HCT116 (cell line): ENCODE measurements around the gene CLEC4F. TPM values are rescaled to one million over a fixed set of nuclear protein-coding genes. Genes with fewer than 3 reads are reported as not detected.

Experiments
- ATAC-seq: fragments of 200-7000 bp; cut with Tn5 transposase; 2 replicates; pipeline ENCODE4 v1.9.1; 2020; ENCODE audit warnings: mild to moderate bottlenecking, moderate library complexity
- BruUV-seq: library from RNA; stranded (reverse); fragments of 400-500 nt; replicated peaks from 2 replicates; lab custom pipeline; 2021; lab: Mats Ljungman, UMichigan
- CTCF ChIA-PET: fragments of 300-600 bp; sonication (Branson Sonifier 250); formaldehyde crosslinking; loops from one replicate; lab custom pipeline; 2021; ENCODE audit warnings: antibody characterized with exemption; lab: Charles Lee
- POLR2A ChIA-PET: fragments of 300-600, 350-600 bp; sonication (Branson Sonifier 250); formaldehyde crosslinking; loops from one replicate; lab custom pipeline; 2021; ENCODE audit warnings: antibody characterized with exemption; lab: Charles Lee
- RAD21 ChIA-PET, 2 experiments: fragments of 300-600 bp; sonication (Branson Sonifier 250); formaldehyde crosslinking; loops; one replicate each; lab custom pipeline; 2023; ENCODE audit warnings: low total read pairs in 2 of 2; ENCODE audit not compliant: uncharacterized antibody in 2 of 2, unreplicated experiment in 2 of 2, low non-redundant PET in 1 of 2; lab: Charles Lee
- DNase-seq: peaks from one replicate; pipeline ENCODE4 v3.0.0-alpha.2; 2010; ENCODE audit warnings: low read depth, low spot score
- H2AFZ ChIP-seq: fragments of 200-600 bp; shearing (Covaris generic), sonication (generic); 2 replicates; pipeline ENCODE4 v1.6.1; 2017; ENCODE audit warnings: low read depth, mixed run types, mixed read lengths, antibody characterized with exemption, low read length; ENCODE audit not compliant: poor library complexity, severe bottlenecking
- H3K27ac ChIP-seq: 2 replicates; pipeline ENCODE4 v1.5.1; 2012; ENCODE audit warnings: low read depth, low read length
- H3K27me3 ChIP-seq: fragments of 200-600 bp; sonication (generic); 2 replicates; pipeline ENCODE4 v1.6.1; 2016; ENCODE audit warnings: mixed run types, low read length, mixed read lengths; ENCODE audit not compliant: insufficient read depth
- H3K36me3 ChIP-seq, 2 experiments: fragments of 200-500 bp in 1 of 2; fragments of 200-600 bp in 1 of 2; sonication (Bioruptor generic) in 1 of 2; sonication (generic) in 1 of 2; 2 replicates each; pipeline versions ENCODE4 v1.5.1 to v1.6.1; 2014 to 2016; ENCODE audit warnings: low read length in 2 of 2, inconsistent platforms in 1 of 2, mixed read lengths in 1 of 2, mixed run types in 1 of 2; ENCODE audit not compliant: insufficient read depth in 2 of 2, control insufficient read depth in 1 of 2
- H3K4me1 ChIP-seq, 2 experiments: fragments of 200-600 bp in 1 of 2; sonication (generic) in 1 of 2; 2 replicates each; pipeline versions ENCODE4 v1.5.1 to v1.6.1; 2012 to 2017; ENCODE audit warnings: low read length in 2 of 2, inconsistent platforms in 1 of 2, mild to moderate bottlenecking in 1 of 2, mixed read lengths in 1 of 2, mixed run types in 1 of 2, moderate library complexity in 1 of 2; ENCODE audit not compliant: insufficient read depth in 2 of 2, control insufficient read depth in 1 of 2
- H3K4me2 ChIP-seq: fragments of 200-600 bp; sonication (generic); 2 replicates; pipeline ENCODE4 v1.6.1; 2017; ENCODE audit warnings: mixed run types, low read length, mixed read lengths
- H3K4me3 ChIP-seq, 2 experiments: fragments of 200-600 bp in 1 of 2; sonication (generic) in 1 of 2; replicated peaks in 1 of 2; 2 replicates each; pipeline ENCODE4 v1.5.1; 2011 to 2016; ENCODE audit warnings: low read length in 2 of 2, control low read depth in 1 of 2, low read depth in 1 of 2, mild to moderate bottlenecking in 1 of 2, mixed read lengths in 1 of 2, mixed run types in 1 of 2
- H3K79me2 ChIP-seq: fragments of 200-600 bp; sonication (generic); 2 replicates; pipeline ENCODE4 v1.6.1; 2017; ENCODE audit warnings: mild to moderate bottlenecking, mixed run types, low read length, moderate library complexity, mixed read lengths; ENCODE audit not compliant: insufficient read depth
- H3K9ac ChIP-seq: fragments of 200-600 bp; sonication (generic); 2 replicates; pipeline ENCODE4 v1.6.1; 2016; ENCODE audit warnings: low read length, mixed read lengths
- H3K9me2 ChIP-seq: fragments of 200-600 bp; sonication (generic), shearing (Covaris generic); 2 replicates; pipeline ENCODE4 v1.6.1; 2017; ENCODE audit warnings: mixed run types, mild to moderate bottlenecking, moderate library complexity; ENCODE audit not compliant: insufficient read depth
- H3K9me3 ChIP-seq, 2 experiments: fragments of 200-500 bp in 1 of 2; fragments of 200-600 bp in 1 of 2; sonication (Bioruptor generic) in 1 of 2; sonication (generic) in 1 of 2; 2 replicates each; pipeline ENCODE4 v1.6.1; 2014 to 2017; ENCODE audit warnings: low read length in 2 of 2, mixed read lengths in 2 of 2, inconsistent platforms in 1 of 2, low read depth in 1 of 2, mild to moderate bottlenecking in 1 of 2, mixed run types in 1 of 2, moderate library complexity in 1 of 2; ENCODE audit not compliant: control insufficient read depth in 1 of 2, insufficient read depth in 1 of 2
- H4K20me1 ChIP-seq: fragments of 200-600 bp; sonication (generic), shearing (Covaris generic); 2 replicates; pipeline ENCODE4 v1.6.1; 2017; ENCODE audit warnings: mixed run types, mild to moderate bottlenecking, moderate library complexity; ENCODE audit not compliant: insufficient read depth
- ATF3 ChIP-seq: IDR thresholded peaks from 2 replicates; pipeline ENCODE4 v1.6.1; 2012
- EGR1 ChIP-seq: IDR thresholded peaks from 2 replicates; pipeline ENCODE4 v1.6.1; 2012; ENCODE audit warnings: low read depth
- EZH2 ChIP-seq: fragments of 200-600 bp; sonication (generic); IDR thresholded peaks from 2 replicates; pipeline ENCODE4 v1.6.1; 2017; ENCODE audit warnings: antibody characterized with exemption, mixed run types
- FOSL1 ChIP-seq: IDR thresholded peaks from 2 replicates; pipeline ENCODE4 v1.6.1; 2012; ENCODE audit warnings: low read depth
- MAX ChIP-seq: IDR thresholded peaks from 2 replicates; pipeline ENCODE4 v1.6.1; 2012
- POLR2A ChIP-seq: IDR thresholded peaks from 2 replicates; pipeline ENCODE4 v1.7.0; 2011; ENCODE audit warnings: borderline replicate concordance; ENCODE audit not compliant: insufficient read depth, insufficient read length; ENCODE audit errors: extremely low read depth
- POLR2AphosphoS5 ChIP-seq: IDR thresholded peaks from 2 replicates; pipeline ENCODE4 v1.6.1; 2011; ENCODE audit warnings: mild to moderate bottlenecking, low read depth, low read length, moderate library complexity
- RAD21 ChIP-seq: IDR thresholded peaks from 2 replicates; pipeline ENCODE4 v1.6.1; 2012; ENCODE audit warnings: low read depth, mild to moderate bottlenecking
- REST ChIP-seq: IDR thresholded peaks from 2 replicates; pipeline ENCODE4 v1.6.1; 2012; ENCODE audit warnings: low read depth
- SRF ChIP-seq: IDR thresholded peaks from 2 replicates; pipeline ENCODE4 v1.6.1; 2012; ENCODE audit warnings: low read depth
- TCF7L2 ChIP-seq: IDR thresholded peaks from 2 replicates; pipeline ENCODE4 v1.7.0; 2011; ENCODE audit warnings: borderline replicate concordance, inconsistent platforms; ENCODE audit not compliant: insufficient read depth, insufficient read length; ENCODE audit errors: extremely low read depth
- YY1 ChIP-seq: IDR thresholded peaks from 2 replicates; pipeline ENCODE4 v1.6.1; 2011; ENCODE audit warnings: low read length, low read depth, moderate library complexity, mild to moderate bottlenecking; ENCODE audit not compliant: insufficient replicate concordance; ENCODE audit errors: extremely low read depth
- ZBTB33 ChIP-seq: IDR thresholded peaks from 2 replicates; pipeline ENCODE4 v1.6.1; 2011; ENCODE audit warnings: mild to moderate bottlenecking, low read length, moderate library complexity; ENCODE audit not compliant: insufficient replicate concordance; ENCODE audit errors: extremely low read depth
- ZNF274 ChIP-seq: fragments of 200-500 bp; sonication (Bioruptor generic); IDR thresholded peaks from 2 replicates; pipeline ENCODE4 v1.6.1; 2014; ENCODE audit warnings: mild to moderate bottlenecking, low read depth, low read length, inconsistent platforms
- intact Hi-C: fragments of 100-400 bp; cut with micrococcal nuclease; formaldehyde crosslinking; loops from 2 replicates; pipeline ENCODE4 v1.10.0; 2022
- total RNA-seq: library from RNA; stranded (reverse); gene quantifications from one replicate; pipeline ENCODE4 v1.2.1, GENCODE V29; 2021; ENCODE audit not compliant: unreplicated experiment

The CLEC4F gene
- total RNA-seq, 1 experiment from 2014 or later: not detected

GRCh38 chr2:70828115-70828514 is 7.7 kb upstream of the CLEC4F start:
- Histone ChIP-seq H3K4me3 (no peak overlapping the region), H3K36me3 (no peaks in the 10 kb centered on the region), H3K9me3 (no peaks in the 10 kb centered on the region), H3K4me1 (no peaks in the 10 kb centered on the region), H3K27ac (no peak overlapping the region), H3K27me3 (no peaks in the 10 kb centered on the region), H3K9me2 (no peaks in the 10 kb centered on the region), H4K20me1 (no peaks in the 10 kb centered on the region), H3K9ac (no peak overlapping the region), H3K79me2 (no peaks in the 10 kb centered on the region), H2AFZ (no peak overlapping the region), H3K4me2 (no peak overlapping the region)
- DNase-seq (no peak), ATAC-seq (no peak)
- RAD21 ChIA-PET: no interaction called here
- TF ChIP-seq TCF7L2: no peak
- TF ChIP-seq EZH2: no peak
- no peak for TF ChIP-seq ZBTB33
- no peak for TF ChIP-seq POLR2AphosphoS5
- no peak for TF ChIP-seq ATF3
- no peak for TF ChIP-seq MAX
- no peak for TF ChIP-seq ZNF274
- no peak for TF ChIP-seq RAD21
- TF ChIP-seq SRF: no peak
- no peak for TF ChIP-seq YY1
- TF ChIP-seq POLR2A: no peak
- no peak for TF ChIP-seq FOSL1
- TF ChIP-seq EGR1: no peak
- TF ChIP-seq REST: no peak
- CTCF ChIA-PET: no interaction called here
- intact Hi-C loops: no loop called here
- POLR2A ChIA-PET: no interaction called here
- no TSS peak for BruUV-seq
